ENCODE measurements around the gene CMTM5.
"Not testable (repeated sequence)": the region's sequence is repeated elsewhere in the genome, so short reads cannot be mapped to it uniquely, and the experiment has no call there.

Gene CMTM5

GRCh38 chr14:23400496-23401149 lies 23.8 kb downstream of the CMTM5 start:
- not testable (repeated sequence) for DNase-seq

- DNase-seq, result no peak
Measured at GRCh38 chr14:23401291-23401690, 24.4 kb downstream of the CMTM5 start.

DNA sequence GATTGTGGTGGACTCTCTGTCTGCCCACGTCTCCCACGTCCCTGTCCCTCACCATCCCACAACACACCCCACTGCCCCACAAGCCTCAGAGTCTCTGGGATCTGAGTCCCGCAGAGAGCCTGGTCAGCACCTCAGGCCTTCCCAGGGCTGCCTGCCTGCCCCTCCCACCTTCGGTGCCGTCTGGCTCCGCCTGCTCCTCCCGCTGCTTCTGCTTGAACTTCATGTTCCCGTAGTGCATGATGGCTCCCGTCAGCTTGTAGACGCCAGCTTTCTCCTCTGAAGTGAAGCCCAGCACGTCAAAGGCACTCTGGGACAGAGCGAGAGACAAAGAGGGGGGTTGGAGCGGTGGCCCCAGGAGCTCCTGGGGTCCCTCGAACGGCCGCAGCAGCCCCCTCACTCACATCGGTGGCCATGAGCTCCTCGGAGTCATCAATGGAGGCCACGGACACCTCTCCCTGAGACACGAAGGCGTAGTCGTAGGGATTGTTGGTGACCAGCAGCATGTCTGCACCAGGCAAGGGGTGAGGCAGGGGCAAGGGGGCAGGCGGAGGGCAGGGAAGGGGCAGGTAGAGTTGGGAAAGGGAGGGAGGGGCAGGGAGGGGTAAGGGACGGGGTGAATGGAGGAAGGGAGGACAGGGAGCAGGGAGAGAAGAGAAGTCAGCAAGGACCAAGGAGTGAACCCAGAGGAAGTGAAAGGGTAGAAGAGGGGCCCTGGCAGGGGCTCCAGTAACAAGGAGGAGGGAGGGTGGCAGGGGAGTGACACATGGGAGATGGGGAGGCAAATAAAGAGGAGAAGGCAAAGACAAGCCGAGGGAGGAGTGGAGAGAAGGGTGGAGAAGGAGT lies 25.7 kb downstream of the CMTM5 start:
- no peak for DNase-seq

DNA sequence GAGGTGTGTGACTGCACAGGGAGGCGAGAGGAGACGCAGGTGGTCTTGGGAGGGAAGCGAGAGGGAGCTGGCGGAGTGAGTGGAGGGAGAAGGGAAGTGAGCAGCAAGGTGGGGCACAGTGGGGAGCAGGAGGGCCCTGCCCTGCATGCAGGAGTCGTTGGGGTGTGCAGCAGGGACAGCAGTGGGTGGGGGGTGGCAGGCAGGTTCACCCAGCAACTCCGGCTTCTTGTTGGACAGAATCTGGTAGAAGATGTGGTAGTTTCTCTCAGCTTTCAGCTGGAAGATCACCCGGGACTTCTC lies 26.2 kb downstream of the CMTM5 start:
- no peak for DNase-seq

GRCh38 chr14:23403908-23404307 lies 27.1 kb downstream of the CMTM5 start:
- DNase-seq, result no peak

- DNase-seq, result no peak
Measured at GRCh38 chr14:23404331-23404900, 27.6 kb downstream of the CMTM5 start.

- DNase-seq, result no peak
Measured at GRCh38 chr14:23405096-23405495, 28.2 kb downstream of the CMTM5 start.

- no peak for DNase-seq
Measured at GRCh38 chr14:23405516-23406025, 28.7 kb downstream of the CMTM5 start.

DNA sequence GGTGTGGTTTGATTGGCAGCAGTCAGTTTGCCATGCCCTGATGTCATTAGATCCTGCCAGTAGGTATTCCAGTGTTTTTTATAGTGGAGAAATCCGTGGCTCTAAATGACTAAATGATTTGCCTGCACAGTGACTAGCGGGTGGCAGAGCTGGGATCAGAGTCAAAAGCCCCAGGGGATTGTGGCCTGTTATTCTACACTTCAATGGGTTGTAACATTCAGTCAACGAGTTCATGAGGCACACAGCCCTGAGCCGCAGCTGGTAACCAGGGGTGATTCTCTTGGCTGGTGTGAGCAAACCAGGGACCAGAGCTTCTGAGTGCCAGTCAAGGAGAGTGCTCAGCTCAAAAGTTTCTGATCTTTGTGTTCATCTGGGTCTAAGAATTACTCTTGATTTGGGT lies 29.4 kb downstream of the CMTM5 start:
- DNase-seq, result no peak

DNA sequence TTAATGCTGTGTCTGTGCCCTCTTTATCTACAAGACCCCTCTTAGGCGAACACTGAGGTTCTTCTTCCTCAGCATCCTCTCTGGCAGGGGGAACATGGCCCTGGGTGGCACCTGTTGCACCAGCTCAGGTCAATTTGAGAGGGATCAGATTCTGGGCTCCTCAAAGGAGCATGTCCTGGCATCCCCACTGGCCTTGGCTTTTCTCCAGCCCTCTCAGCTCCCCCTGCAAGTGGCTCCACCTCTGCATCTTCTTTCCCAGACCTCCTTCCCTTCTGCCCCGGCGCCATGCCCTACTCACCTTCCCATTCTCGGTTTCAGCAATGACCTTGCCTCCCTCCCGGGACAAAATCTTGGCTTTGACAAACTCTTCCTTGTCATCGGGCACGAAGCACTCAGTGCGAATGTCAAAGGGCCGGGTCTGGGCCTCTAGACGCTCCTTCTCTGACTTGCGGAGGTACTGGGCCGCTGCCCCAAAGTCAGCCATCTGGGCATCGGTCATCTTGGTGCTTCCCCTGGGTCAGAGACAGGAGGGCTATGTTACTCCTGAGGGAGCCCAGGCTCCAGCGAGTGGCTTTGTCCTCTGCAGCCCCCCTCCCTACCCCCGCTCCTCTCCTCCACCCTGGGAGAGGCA lies 30.0 kb downstream of the CMTM5 start:
- no peak for DNase-seq

DNA sequence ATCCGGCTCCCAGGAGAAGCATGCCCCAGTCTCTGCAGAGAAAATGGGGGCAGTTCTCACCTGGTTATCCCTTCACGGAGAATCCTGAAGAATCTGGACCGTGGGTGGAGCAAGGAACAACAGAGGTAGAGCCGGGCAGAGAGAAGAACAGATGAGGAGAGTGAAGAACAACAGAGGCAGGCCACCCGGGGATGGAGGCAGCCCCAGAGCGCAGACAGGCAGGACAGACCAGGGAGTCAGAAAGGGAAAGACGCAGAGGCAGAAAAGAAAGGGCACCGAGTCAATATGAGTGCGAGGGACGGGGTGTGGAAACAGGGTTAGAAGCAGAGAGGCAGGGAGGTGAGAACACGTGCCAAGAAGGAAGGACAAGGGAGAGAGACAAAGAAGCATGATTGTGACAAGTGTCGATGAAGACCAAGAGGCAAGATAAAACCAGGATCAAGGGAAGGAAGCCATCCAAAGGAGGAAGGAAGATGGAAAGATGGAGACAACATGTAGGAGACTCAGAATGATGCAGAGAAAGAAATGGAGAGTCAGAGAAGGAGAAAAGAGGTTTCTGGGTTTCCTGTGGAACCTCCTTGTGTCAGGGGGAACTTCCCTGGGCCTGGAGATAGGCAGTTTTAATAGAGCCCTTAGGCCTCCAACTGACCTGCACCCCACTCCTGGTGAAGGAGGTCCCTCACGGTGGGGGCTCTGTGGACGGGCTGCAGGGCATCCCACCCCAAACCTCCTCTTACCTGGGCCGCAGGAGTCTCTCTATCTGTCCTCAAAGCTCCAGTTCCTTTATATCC lies 30.9 kb downstream of the CMTM5 start, which contains the start of gene MYH6:
Gene MYH6, minus strand, starts transcription at position 758 of the 791 bp plus-strand sequence. CDS start 1,050 bp downstream, outside the sequence.
- DNase-seq, result no peak

- DNase-seq, result no peak
Measured at GRCh38 chr14:23408307-23408630, 31.4 kb downstream of the CMTM5 start.

DNA sequence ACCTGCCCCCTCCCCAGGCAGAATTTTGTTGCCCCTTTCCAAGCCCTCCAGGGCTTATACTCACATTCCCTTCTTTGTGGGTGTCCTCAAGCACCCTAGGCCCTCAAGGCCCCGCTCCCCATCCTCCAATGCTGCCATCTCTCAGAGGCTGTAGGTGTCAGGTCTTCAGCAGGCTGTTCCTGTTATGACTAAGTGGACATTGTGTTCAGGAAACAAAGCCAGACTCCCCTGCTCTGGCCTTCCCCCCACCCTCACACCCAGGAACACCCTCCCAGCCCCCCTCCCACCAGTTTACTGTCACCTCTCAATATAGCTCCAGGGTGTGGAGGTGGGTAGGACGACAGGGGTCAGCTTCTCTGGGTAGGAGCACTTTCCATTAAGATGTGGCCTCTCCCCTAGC lies 32.6 kb downstream of the CMTM5 start:
- no peak for DNase-seq

GRCh38 chr14:23409966-23410635 lies 33.3 kb downstream of the CMTM5 start:
- DNase-seq, result no peak

GRCh38 chr14:23411563-23412525 lies 35.0 kb downstream of the CMTM5 start:
- no peak for DNase-seq

DNA sequence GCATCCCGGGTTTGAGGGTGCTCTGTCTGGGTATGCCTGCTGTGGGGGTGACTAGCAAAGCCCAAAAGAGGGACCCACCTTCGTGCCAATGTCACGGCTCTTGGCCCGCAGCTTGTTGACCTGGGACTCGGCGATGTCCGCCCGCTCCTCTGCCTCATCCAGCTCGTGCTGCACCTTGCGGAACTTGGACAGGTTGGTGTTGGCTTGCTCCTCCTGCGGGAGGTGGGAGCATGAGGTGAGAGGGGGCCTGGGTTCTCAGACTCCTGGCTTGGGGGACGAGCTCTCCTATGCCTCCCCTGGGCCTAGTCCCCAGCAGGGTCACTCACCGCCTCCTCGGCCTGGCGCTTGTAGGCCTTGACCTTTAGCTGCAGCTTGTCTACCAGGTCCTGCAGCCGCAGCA lies 36.8 kb downstream of the CMTM5 start:
- DNase-seq, result no peak

DNA sequence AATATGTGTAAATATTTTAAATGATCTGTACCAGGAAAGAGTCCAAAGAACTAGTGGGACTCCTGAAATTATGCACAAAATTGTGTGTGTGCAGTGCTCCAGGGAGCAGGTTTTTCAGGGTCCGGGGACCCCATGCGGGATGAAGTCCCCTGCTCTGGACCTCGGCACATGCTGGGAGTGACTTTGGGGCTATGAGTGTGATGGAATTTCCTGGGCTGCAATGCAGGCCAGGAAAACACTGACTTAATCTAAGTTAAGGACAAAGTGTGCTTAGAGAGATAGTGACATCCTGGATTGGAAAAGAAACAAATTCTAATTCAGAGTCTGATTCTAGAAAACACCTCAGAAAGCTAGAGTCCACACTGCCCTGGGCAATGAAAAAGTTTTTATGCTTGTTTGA lies 37.4 kb downstream of the CMTM5 start:
- no peak for DNase-seq

DNA sequence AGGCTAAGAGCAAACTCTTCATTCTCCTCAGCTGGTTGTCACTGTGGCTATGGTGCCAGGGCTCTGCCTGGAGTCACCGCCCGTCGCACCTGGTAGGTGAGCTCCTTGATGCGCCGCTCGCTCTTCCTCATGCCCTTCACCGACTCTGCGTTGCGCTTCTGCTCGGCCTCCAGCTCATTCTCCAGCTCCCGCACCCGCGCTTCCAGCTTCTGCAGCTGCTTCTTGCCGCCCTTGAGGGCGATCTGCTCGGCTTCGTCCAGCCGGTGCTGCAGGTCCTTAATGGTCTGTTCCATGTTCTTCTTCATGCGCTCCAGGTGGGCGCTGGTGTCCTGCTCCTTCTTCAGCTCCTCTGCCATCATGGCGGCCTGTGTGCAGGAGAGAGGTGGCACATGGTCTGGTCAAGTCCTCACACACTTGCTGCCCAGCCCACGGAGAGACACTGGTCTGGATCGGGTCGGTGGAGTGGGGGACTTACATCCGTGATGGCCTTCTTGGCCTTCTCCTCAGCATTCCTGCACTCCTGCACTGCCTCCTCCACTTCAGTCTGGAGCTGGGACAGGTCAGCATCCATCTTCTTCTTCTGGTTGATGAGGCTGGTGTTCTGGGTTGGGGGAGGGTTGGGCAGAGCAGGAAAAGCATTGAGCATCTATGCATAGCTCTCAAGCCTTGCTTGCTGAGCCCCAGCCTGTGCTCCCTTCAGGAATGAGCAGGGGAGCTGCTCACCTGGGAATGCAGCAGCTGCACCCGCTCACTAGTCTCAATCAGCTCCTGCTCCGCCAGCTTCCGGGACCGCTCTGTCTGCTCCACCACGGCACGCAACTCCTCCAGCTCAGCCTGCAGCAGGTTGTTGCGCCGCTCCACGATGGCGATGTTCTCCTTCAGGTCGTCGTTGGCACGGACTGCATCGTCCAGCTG lies 38.3 kb downstream of the CMTM5 start:
- no peak for DNase-seq

DNA sequence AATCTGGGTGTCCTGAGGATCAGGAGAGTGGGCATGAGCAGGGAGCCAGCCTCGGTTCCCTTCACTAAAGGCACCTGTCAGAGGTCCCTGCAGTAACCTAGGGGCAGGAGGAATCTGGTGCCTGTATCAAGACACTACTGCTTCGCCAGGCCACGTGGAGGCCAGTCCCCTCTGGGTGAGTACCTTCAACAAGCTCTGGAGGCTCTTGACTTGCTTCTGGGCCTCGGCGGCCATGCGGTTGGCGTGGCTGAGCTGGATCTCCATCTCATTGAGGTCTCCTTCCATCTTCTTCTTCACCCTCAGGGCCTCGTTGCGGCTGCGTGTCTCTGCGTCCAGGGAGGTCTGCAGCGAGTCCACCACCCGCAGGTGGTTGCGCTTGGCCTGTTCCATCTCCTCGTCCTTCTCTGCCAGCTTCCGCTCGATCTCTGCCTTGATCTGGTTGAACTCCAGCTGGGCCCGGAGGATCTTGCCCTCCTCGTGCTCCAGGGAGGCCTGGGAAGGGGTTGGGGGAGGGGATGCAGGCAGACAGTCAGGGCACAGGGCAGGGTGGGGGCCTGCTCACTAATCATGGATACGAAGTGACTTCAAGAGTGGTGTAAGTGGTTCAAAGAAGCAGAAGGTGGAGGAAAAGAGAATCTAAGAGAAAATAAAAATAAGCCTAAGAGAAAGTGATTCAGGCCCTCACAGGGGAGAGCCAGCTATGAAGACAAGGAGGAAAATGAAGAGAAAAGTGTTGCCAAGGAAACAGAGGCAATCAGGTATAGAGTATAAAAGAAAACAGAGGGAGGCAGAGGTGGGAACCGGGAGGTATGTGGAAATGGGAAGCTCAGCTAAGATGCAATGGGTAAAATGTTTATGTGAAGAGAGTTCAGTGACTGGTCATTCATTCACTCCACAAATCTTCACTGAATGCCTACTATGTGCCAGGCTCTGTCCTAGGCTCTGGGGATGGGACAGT lies 39.3 kb downstream of the CMTM5 start:
- no peak for DNase-seq

Data from cerebellar nuclear complex (tissue), 1 donor.